Measurements from ENCODE around the gene TAF10. TPM values are rescaled to one million over a fixed set of nuclear protein-coding genes. Genes with fewer than 3 reads are reported as not detected.

Gene TAF10
- total RNA-seq, 1 experiment from 2014 or later = 387 TPM

- no TSS peak for BruUV-seq (replicated peaks)
- DNase-seq (ENCODE audit: low read depth, low spot score) (no peak), ATAC-seq (peak; percentile 93)
- intact Hi-C loops (cut with micrococcal nuclease; ENCODE audit: unreplicated experiment) (loop anchor here (10.0 kb wide), 1 partner anchor 229 kb away; no protein-coding TSS in a partner anchor), in situ Hi-C loops (cut with HindIII; ENCODE audit: low pct_unique_long_range_greater_than_20kb, low sequenced_read_pairs) (no loop called here)
- TF ChIP-seq REST (IDR thresholded peaks at IDR 0.05; ENCODE audit: insufficient read depth in 1 of 2, low read depth in 2 of 2, low read length in 1 of 2) (peak in 1 of 2 experiments; percentile 68; a peak in 2 of 4 replicates), SIN3A (IDR thresholded peaks at IDR 0.05; ENCODE audit: borderline replicate concordance, insufficient read depth, low read depth, low read length) (peak; percentile 100), CTCF (IDR thresholded peaks at IDR 0.05) (no peak; the same call in 1 of the 2 replicates), POLR2AphosphoS5 (IDR thresholded peaks at IDR 0.05; ENCODE audit: low read depth, low read length) (peak; percentile 92), TCF7L2 (IDR thresholded peaks at IDR 0.05; ENCODE audit: low read depth, low read length) (peak; percentile 14; the same call in 1 of the 2 replicates)
- Histone ChIP-seq H3K9me3 (ENCODE audit: control insufficient read depth, insufficient read depth, low read depth, low read length) (no peaks in the 10 kb centered on the region), H3K4me1 (ENCODE audit: control insufficient read depth, insufficient read depth, low read length) (peaks cover 46% of the 10 kb centered on the region), H3K4me3 (ENCODE audit: low read depth in 2 of 2, low read length in 2 of 2) (peak within 1 kb of the TSS; percentile 95 to 98), H3K27me3 (ENCODE audit: control insufficient read depth, insufficient read depth, low read length) (no peaks in the 10 kb centered on the region), H3K27ac (ENCODE audit: low read length) (peak within 1 kb of the TSS; percentile 98), H3K36me3 (ENCODE audit: control insufficient read depth, insufficient read depth, low read length) (peaks cover 14% of the 10 kb centered on the region)
- ChIA-PET CTCF (interaction anchor here (0.7 to 1.2 kb wide), 3 partner anchors 73 to 79 kb away, joined by 7 to 12 read pairs (median 8); partner anchors contain the start of gene MRPL17), POLR2A (interaction anchor here (0.7 kb wide), 1 partner anchor 9 kb away, joined by 6 read pairs; no protein-coding TSS in a partner anchor)
Observed at GRCh38 chr11:6603287-6604080, 8.5 kb downstream of the TAF10 start, which contains the start of the genes ILK and RRP8. Gene ILK (plus strand): TSS chr11:6603774. CDS start chr11:6604272, 498 bp downstream. Gene RRP8 (minus strand): TSS chr11:6603616. CDS start chr11:6603502, 114 bp downstream.

- CTCF ChIA-PET = interaction anchor here (0.7 to 1.0 kb wide), 2 partner anchors 71 to 80 kb away, joined by 8 to 12 read pairs; no protein-coding TSS in a partner anchor
Observed at GRCh38 chr11:6602096-6602940, 9.7 kb downstream of the TAF10 start.

More at GRCh38 chr11:6602096-6602940, 9.7 kb downstream of the TAF10 start:
- H3K36me3 ChIP-seq (ENCODE audit: control insufficient read depth, insufficient read depth, low read length) = peaks cover 12% of the 10 kb centered on the region
- intact Hi-C loops (cut with micrococcal nuclease; ENCODE audit: unreplicated experiment) (loop anchor here (10.0 kb wide), 1 partner anchor 228 kb away; no protein-coding TSS in a partner anchor), in situ Hi-C loops (cut with HindIII; ENCODE audit: low pct_unique_long_range_greater_than_20kb, low sequenced_read_pairs) (no loop called here)
- H3K9me3 ChIP-seq (ENCODE audit: control insufficient read depth, insufficient read depth, low read depth, low read length) = no peaks in the 10 kb centered on the region
- no peaks in the 10 kb centered on the region for H3K27me3 ChIP-seq (ENCODE audit: control insufficient read depth, insufficient read depth, low read length)
- DNase-seq (ENCODE audit: low read depth, low spot score) = no peak
- POLR2A ChIA-PET = interaction anchor here (0.7 kb wide), 1 partner anchor 8 kb away, joined by 6 read pairs; no protein-coding TSS in a partner anchor
- H3K4me1 ChIP-seq (ENCODE audit: control insufficient read depth, insufficient read depth, low read length) = peaks cover 35% of the 10 kb centered on the region
- no peak for TF ChIP-seq POLR2AphosphoS5 (IDR thresholded peaks at IDR 0.05; ENCODE audit: low read depth, low read length)
- TF ChIP-seq CTCF (IDR thresholded peaks at IDR 0.05) = no peak
- TF ChIP-seq TCF7L2 (IDR thresholded peaks at IDR 0.05; ENCODE audit: low read depth, low read length) = no peak
- TF ChIP-seq SIN3A (IDR thresholded peaks at IDR 0.05; ENCODE audit: borderline replicate concordance, insufficient read depth, low read depth, low read length) = no peak
- TF ChIP-seq REST (IDR thresholded peaks at IDR 0.05; ENCODE audit: insufficient read depth in 1 of 2, low read depth in 2 of 2, low read length in 1 of 2) = no peak
- ATAC-seq = no peak
- TSS peak; percentile 63 for BruUV-seq (replicated peaks)
- peak overlapping the region; percentile 98 for H3K27ac ChIP-seq (ENCODE audit: low read length)
- peak overlapping the region; percentile 95 to 98 for H3K4me3 ChIP-seq (ENCODE audit: low read depth in 2 of 2, low read length in 2 of 2)
